Fibroblast of skin of abdomen (primary cell): ENCODE measurements around the gene ITIH6.
"Not testable (repeated sequence)": the region's sequence is repeated elsewhere in the genome, so short reads cannot be mapped to it uniquely, and the experiment has no call there.

Experiments
- DNase-seq: peaks from one replicate; pipeline ENCODE4 v3.0.0-alpha.2; 2013

ITIH6 gene

DNA sequence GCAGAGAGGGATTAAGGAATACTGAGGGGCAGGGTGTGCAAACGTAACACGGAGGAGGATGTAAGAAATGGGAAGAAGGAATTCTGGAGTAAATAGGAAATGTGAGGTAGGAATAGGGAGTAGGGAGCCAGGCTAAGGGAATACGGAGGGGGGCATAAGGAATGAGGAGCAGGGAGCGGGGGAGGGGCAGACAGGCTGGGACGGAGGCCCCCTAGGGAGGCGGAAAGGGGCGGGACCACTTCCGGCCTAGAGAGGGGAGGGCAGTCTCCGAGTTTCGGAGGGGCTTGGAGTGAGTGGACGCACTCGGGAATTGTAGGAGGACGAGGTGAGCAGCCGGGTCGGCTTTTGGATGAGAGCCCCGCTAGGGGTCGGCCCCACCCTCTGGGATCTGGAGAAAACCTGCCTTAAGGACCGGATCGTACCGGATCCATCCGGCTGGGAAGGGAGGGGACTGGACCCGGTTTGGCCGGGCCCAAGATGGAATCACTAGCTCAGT, 10.1 kb upstream of the ITIH6 start:
- DNase-seq, result peak; percentile 75

DNA sequence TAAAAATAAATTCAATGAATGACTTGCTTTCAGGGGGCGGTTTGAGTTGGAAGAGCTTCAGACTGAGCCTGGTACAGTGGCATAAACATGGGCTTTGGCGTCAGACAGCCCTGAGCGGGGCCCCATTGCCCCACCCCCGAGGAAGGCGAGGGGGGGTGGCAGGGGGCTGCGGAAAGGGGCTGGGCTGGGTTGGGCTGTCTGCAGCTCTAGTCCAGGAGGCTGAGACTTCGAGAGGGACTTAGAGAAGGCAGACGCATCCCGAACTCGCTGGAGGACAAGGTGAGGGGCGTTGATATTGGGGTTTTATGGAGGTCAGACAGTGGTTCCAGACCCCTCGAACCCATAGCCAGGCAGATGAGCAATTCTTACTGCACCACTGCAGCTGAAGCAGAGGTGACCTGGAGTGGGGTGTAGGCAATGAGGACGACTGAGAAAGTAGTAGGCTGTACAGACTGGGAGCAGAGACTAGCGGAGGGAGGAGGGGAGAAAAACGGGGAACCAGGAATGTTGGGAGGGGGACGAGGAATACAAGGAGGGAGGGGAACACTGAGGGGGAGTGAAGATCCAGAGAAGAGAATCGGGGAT, 9.6 kb upstream of the ITIH6 start, which contains the start of gene MAGED2:
MAGED2 (plus strand) TSS at position 222 of the 585 bp plus-strand sequence. CDS start 1,587 bp downstream, outside the sequence.
- peak; percentile 45 for DNase-seq

DNA sequence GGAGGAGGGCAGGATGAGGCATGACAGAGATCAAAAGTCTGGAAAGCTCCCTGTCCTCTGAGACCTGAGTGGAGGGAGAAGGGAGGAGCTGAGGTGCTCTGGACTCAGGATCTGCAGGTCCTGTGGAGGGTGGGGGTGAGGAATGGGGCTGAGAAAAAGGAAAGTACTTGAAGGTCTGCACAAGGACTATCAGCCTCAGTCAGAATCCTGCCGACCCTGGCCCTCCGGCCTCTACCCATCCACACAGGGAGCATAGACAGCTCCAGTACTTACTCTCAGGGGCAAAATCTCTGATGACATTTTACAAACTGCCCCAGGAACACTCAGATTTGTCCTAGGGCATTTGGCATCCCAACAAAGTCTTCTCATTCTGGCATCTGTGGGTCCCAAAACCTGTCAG, 991 bp upstream of the ITIH6 start:
- no peak for DNase-seq

DNA sequence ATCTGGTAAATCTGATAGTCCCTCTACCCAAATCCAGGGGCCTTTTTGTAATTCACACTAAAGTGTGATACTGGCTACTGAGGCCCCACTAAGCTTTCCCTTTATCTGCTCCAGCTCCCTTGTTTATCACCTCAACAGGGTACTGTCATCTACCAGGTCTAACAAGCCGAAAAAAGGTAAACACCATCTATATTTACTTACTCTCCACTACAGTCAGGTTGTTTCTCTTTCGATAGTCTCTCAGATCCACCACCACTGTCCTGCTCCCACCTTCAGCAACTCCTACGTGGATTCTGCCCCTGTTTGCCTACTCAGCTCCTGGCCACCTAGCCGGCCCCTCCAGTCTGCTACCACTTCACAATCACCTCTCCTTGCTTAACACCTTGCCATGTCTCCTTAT, 3.3 kb downstream of the ITIH6 start:
- no peak for DNase-seq

DNA sequence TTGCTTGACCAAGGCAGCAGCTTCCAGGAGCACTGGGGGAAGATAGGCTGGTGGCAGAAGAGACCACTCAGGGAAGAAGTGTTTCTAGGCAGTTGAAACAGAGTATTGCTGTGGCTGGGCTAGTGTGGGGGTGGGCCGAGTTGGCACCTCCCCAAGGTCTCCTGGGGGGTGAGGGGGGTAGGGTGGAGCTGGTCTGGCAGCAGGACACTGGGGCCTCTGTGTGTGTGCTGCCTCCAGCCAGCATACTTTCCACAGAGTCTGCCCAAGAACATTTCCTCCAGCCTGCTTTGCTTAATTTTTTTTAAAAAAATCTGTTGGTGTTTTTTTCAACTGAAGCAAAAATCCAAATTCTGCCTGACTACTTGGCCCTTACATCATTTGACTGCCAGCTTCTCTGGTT, 4.0 kb downstream of the ITIH6 start:
- no peak for DNase-seq

DNA sequence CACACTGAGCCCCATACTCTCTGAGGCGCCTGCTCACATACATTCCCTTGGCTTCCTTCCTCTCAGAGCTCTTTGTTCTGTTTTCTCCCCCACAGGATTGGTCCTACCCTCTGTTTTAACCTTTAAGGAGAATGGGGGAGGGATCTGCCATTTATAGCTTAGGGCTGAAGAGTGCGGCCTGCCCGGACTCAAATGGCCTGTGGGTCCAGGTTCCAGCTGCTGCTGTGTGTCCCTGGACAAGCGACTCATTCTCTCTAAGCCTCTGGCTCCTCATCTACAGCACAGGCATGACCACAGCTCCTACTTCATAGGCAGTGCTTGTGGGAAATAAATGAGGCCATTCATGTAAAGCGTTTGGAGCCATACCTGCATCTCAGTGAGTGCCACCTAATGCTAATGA, 8.7 kb downstream of the ITIH6 start:
- not testable (repeated sequence) for DNase-seq

DNA sequence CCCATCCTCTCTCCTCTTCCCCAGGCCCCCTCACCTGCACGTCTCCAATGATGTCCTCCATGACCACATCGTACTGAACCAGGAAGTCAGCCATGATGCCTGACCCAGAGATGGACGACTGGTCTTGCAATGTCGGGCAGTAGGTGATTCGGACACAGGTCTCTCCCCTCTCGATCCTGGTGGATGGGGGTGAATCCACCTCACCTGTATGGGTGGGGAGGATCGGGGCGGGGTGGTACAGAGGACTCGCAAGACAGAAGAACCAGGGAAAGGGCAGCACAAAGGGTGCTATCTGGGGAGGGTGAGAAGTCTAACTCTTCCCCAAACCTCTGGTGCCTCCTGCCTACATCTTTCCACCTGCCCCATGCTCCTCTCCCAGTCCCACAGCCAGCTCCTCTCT, 9.6 kb downstream of the ITIH6 start:
- DNase-seq, result no peak

DNA sequence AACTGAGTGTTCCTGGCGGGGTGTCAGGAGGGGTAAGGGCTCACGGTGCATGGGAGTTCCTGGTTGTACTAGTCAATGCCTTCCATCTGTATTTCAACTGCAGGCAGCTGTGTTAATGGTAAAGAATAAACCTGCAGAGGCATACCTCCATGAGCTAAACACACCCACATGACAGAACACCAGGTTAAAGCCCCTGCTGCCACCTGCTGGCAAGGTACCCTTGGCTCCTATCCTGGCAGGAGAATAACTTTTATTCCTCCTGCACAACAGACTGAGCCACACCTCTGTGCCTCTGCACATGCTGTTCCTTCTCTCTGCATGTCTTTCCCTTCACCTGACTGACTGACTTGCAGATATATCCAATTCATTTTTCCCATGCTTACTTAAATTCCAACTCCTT, 11.1 kb downstream of the ITIH6 start:
- no peak for DNase-seq

DNA sequence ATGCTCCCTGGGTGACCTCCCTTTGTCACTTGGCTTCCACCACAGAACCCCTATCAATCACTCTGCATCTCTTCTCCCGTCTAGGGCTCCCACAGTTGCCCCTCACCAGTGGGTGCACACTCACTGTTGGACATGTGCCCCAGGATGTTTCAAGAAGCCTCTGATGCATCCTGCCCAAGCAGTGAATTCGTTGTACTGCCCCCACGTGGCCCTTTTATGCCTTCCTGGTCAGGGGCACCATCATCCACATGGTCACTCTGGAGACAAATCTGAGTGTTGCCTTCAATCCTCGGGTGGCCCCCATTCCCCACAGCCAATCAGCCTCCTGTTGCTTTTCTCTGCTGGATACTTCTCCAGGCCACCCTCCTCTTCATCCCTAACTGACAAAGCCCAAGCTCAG, 12.2 kb downstream of the ITIH6 start:
- no peak for DNase-seq

DNA sequence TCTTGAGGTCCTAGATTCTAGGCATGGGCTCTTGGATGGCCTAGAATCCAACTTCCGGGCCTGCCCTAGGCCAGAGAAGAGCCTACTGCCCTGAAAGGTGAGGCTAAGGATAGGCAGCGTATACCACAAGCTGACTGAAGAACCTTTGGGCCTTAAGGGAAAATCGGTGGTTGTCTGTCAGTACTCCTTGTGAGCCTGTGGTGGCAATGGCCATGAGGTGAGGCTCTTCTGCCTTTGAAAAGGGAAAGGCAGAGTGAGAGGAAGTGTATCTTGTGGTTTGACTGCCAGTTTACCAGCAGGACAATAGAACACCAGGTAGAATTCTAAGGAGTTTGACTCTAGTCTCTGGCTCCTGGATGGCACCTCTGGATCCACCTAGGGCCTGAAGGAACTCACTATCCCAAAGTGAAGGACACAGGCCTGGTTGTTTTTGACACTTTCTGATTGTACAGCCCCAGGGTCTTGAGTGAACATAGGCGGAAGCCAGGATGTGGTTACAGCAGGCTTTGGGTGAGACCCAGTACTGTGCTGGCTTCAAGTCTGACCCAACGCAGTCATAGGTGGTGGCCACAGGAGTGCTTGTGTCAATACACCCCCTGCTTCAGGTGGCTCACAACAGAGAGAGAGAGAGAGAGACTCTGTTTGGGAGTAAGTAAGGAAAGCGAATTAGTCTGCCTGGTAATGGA, 20.9 kb downstream of the ITIH6 start:
- no peak for DNase-seq

DNA sequence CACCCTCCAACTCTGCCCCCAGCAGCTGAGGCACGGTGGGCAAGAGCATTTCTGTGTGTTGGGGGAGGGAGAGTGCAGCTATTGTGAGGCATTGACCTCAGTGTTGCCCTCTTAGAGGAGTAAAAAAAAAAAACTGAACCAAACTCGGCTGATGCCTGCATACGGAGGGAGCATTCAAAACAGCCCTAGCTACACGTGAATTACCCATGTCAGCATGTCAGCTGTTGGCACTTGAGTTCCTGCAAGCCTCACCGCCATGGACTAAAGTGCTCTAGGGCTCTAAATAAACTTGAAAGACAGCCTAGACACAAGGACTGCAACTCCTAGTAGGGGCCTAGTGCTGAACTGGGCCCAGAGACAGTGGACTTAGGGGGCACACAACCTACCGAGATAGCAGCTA, 22.0 kb downstream of the ITIH6 start:
- no peak for DNase-seq

DNA sequence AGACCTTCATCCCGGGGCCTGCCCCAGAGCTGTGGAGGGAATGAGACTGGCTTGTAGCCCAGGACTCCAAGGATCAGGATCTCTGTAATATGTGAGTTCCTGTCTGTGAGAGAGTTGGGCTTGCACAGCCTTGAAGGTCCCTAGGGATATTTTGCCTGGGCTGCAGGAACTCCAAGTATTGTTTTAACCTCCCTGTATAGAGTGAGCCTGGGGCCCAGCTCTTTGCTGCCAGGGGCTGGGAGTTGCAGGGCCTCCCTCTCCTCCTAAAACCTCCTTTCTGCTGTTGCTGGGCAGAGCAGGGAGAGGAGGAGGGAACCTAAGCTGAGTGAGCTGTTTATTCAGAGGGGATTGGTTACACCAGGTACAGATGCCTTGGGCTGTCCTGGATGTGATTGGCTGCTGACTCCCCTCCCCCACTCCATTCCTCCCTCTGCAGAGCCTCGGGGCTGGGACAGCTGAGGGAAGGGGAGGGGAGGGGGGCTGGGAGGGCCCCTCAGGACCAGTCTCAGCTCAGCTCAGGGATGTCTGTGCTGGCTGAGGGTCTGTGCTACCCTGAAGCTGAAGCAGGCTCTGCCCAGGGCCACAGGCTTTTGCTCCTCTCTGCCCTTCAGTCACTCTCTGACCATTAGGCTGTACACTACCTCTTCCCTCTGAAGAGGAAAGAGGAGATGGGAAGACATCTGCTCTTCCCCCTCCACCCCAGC, 23.5 kb downstream of the ITIH6 start:
- peak; percentile 45 for DNase-seq

DNA sequence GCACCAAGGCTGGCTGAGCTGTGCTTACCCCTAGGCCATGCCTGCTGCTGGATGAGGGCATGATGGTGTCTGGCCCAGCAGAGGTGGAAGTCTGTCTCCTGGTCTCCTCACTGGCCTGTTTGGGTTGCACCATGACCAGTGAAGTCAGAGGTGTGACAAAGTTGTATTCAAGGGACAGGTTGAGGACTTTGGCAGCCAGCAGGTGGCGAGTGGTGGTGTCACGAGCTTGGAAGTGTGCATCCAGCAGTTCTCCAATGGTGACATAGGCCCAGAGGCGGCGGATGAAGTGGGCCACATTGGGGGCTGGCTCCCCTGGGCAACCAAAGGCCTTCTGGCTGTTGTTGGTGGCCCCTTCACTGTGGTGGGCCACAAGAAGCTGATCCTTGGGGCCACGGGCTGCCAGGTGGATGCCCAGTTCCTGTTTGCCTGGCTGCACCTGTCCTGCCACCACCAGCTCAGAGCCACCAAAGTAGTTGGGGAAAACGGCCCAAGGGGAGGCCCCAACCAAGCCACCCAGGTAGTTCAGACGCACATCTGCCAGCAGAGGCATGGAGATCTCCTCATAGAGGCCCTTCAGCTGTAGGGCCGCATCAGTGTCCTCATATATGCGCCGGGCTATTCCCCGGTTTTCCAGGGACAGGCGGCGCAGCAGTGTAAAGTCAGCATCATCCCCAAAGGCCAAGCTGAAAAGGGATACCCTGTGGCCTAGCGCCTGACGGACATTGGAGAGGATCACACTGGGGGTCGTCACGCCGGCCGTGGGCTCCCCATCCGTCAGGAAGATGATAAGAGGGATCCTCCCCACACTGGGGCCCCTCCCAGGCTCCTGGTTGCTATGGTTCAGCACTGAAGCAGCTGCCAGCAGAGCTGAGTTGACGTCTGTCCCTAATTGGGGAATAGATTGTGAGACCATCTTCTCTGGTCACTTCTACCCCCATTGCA, 39.7 kb downstream of the ITIH6 start:
- no peak for DNase-seq

DNA sequence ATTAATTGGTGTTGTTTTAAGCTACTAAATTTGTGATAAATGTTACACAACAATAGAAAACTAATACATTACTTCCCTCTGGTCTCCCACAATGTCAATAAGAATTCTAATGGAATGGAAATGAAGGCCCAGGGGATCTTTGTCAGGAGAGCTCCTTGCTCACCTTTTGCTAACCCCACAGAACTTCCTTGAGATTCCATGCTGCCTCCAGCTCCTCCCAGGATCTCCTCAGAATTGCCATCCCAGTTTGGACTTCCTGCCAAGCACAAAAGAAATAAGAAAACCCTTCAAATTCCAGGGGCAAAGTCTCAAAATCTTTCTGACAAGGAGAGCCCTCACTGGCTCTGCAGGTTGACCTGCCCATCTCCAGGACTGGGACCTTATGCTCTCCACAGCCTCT, 43.2 kb downstream of the ITIH6 start:
- no peak for DNase-seq

DNA sequence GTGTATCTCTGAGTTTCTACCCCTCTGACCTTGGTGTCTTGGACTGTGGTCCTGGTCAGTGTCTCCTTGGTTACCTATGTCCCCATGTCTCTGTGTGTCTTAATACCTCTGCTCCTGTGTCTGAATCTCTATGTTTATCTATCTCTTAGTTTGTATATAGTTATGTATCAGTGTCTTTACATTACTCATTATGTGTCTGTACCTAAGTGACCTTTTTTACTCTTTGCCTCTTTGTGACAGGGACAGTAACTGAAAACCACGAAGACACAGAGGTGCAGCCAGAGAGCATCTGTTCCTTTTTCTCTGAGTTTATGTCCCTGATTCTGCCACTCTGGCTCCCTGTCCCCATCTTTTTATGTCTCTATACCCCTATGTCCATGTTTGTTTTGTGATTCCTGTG, 49.4 kb downstream of the ITIH6 start:
- no peak for DNase-seq

DNA sequence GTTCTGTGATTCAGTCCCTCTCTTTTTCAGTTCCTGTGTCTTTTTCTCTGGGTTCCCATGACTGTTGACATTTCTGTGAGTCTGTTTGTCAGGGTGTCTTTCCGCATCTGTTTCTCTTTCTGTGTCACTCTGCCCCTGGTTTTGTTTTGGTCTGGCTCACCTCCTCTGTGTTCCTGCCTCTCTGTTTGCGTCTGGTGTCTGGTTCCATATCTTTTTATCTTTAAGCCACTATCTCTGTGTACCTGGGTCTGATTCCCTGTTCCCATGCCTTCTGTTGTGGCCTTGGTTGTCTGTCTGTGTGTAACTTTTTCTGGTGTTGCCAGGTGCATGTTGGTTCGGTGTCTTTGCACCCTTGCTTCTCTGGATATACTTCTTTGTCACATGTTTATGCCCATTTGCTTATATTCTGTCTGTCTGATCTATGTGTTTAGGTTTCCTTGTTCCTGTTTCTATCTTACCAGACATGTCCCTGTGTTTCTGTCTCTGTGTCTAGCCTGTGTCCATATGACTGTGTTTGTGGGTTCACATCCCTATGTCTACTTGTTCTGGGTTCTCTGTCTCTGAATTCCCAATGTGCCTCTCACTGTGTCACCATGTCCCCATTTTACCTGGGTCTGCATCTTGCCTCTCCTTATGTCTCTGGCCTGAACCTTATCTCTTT, 50.2 kb downstream of the ITIH6 start:
- DNase-seq, result no peak

DNA sequence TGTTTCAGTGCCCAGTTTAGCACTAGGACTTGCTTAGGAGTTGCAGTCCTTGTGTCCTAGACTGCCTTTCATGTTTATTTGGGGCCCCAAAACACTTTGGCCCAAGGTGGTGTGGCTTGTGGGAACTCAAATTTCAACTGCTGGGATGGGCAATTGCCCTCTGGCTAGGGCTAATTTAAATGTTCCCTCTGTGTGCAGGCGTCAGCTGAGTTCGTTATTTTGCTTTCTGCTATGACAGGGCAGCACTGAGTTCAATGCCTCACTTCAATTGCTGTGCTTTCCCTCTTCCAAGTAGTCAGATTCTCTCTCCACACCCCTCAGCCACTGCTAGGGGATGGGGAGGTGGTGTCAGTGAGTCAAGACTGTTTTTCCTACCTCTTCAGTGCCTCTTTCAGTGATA, 51.1 kb downstream of the ITIH6 start:
- DNase-seq, result no peak

DNA sequence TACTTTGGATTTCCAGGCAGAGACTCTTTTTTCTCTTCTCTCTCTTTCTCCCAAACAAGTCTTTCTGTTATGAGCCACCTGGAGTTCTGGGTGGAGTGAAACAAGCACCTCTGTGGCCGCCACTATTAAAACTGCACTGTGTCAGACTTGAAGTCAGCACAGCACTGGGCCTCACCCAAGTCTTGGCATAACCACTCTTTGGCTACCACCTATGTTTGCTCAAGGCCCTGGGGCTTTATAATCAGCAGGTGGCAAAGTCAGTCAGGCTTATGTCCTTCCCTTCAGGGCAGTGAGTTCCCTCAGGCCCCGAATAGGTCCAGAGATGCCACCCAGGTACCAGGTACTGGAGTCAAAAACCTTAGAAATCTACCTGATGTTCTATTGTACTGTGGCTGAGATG, 52.4 kb downstream of the ITIH6 start:
- DNase-seq, result no peak

DNA sequence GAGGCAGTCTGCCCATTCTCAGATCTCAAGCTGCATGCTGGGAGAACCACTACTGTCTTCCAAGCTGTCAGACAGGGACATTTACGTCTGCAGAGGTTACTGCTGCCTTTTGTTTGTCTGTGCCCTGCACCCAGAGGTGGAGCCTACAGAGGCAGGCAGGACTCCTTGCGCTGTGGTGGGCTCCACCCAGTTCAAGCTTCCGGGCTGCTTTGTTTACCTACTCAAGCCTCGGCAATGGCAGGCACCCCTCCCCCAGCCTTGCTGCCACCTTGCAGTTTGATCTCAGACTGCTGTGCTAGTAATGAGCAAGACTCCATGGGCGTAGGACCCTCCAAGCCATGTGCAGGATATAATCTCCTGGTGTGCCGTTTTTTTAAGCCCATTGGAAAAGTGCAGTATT, 59.5 kb downstream of the ITIH6 start:
- not testable (repeated sequence) for DNase-seq

DNA sequence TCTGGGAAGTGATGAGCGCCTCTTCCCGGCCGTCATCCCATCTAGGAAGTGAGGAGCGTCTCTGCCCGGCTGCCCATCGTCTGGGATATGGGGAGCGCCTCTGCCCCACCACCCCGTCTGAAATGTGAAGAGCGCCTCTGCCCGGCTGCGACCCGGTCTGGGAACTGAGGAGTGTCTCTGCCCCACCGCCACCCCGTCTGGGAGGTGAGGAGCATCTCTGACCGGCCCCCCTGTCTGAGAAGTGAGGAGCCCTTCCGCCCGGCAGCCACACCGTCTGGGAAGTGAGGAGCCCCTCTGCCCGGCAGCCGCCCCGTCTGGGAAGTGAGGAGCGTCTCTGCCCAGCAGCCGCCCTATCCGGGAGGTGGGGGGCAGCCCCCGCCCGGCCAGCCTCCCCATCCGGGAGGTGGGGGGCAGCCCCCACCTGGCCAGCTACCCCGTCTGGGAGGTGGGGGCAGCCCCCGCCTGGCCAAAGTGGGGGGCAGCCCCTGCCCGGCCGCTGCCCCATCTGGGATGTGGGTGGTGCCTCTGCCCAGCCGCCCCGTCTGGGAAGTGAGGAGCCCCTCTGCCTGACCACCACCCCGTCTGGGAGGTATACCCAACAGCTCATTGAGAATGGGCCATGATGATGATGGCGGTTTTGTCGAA, 61.6 kb downstream of the ITIH6 start:
- not testable (repeated sequence) for DNase-seq

DNA sequence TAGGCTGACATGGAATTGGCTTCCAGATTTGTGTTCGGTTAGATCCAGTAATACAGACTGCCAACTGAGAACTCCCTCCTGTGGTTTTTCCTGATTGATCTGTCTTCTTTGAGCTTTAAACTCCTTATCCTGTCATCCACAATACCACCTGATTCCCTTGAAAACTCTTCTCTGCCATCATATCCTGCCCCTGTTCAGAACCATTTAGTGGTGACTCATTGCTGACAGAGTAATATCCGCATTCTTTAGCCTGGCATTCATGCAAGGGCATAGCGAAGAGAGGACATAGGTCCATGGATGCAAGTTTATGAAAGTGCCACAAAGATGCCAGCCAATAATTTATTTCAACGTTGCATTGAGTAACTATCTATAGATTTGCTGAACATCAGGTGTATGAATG, 76.6 kb downstream of the ITIH6 start:
- DNase-seq, result no peak

DNA sequence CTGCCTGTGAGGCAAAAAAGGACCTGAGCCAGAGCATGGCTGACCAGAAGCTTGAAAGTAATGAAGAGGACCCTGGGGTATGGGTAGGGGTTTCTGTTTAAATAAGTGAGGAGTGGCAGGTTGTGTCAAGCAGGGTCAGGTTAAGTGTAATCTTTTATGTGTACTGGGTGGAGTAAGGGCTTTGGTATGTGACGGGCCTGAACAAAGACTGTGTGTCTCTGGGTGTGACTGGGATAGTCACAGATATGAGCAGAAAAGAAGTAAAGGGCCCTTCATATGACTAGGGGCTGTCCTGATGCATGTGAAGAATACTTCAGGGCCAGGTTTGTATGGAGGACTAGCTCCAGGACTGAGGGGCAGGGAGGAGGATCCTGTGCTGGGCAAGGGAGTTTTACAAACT, 82.4 kb downstream of the ITIH6 start:
- no peak for DNase-seq
